IMR-90 (cell line): Measurements from ENCODE around the gene RPS6KA2.

ENCODE experiments used
- BHLHE40 ChIP-seq: fragments of 150-350 bp; IDR thresholded peaks from 2 replicates; pipeline ENCODE4 v1.6.1; 2016; ENCODE audit warnings: mild to moderate bottlenecking, low read depth, low read length
- FOS ChIP-seq: fragments of 150-350 bp; IDR thresholded peaks from 2 replicates; pipeline ENCODE4 v1.6.1; 2016; ENCODE audit warnings: low read depth, low read length
- MAZ ChIP-seq: IDR thresholded peaks from 2 replicates; pipeline ENCODE4 v1.6.1; 2012; ENCODE audit warnings: low read depth, mild to moderate bottlenecking, low read length, improper control_type of control experiment, moderate library complexity, borderline replicate concordance
- MXI1 ChIP-seq: IDR thresholded peaks from 2 replicates; pipeline ENCODE4 v1.6.1; 2012; ENCODE audit warnings: low read depth, mild to moderate bottlenecking, low read length, moderate library complexity, borderline replicate concordance
- POLR2A ChIP-seq: IDR thresholded peaks from 2 replicates; pipeline ENCODE4 v1.6.1; 2012; ENCODE audit warnings: mild to moderate bottlenecking, low read depth, low read length
- RAD21 ChIP-seq: IDR thresholded peaks from 2 replicates; pipeline ENCODE4 v1.6.1; 2012; ENCODE audit warnings: low read length, improper control_type of control experiment
- RCOR1 ChIP-seq: IDR thresholded peaks from 2 replicates; pipeline ENCODE4 v1.6.1; 2012; ENCODE audit warnings: mild to moderate bottlenecking, low read length, improper control_type of control experiment; ENCODE audit not compliant: insufficient replicate concordance
- RFX5 ChIP-seq: IDR thresholded peaks from 2 replicates; pipeline ENCODE4 v1.8.0; 2012; ENCODE audit warnings: low read depth, mild to moderate bottlenecking, low read length, moderate library complexity
- SMC3 ChIP-seq: fragments of 150-350 bp; IDR thresholded peaks from 2 replicates; pipeline ENCODE4 v1.6.1; 2016; ENCODE audit warnings: low read depth, mild to moderate bottlenecking, antibody characterized with exemption, low read length, moderate library complexity
- TF ChIP-seq, protein P1 (sequence below): conservative IDR thresholded peaks from 2 replicates; pipeline ENCODE4 v1.5.1; 2012; ENCODE audit warnings: mild to moderate bottlenecking, low read depth, low read length, improper control_type of control experiment
- TF ChIP-seq, protein P2 (sequence below): fragments of 150-350 bp; IDR thresholded peaks from 2 replicates; pipeline ENCODE4 v1.6.1; 2017; ENCODE audit warnings: mild to moderate bottlenecking, antibody characterized with exemption, low read length, low read depth
- TF ChIP-seq, protein P3 (sequence below): fragments of 150-350 bp; IDR thresholded peaks from 2 replicates; pipeline ENCODE4 v1.6.1; 2016; ENCODE audit warnings: low read depth, mild to moderate bottlenecking, low read length, moderate library complexity, borderline replicate concordance

DNA sequence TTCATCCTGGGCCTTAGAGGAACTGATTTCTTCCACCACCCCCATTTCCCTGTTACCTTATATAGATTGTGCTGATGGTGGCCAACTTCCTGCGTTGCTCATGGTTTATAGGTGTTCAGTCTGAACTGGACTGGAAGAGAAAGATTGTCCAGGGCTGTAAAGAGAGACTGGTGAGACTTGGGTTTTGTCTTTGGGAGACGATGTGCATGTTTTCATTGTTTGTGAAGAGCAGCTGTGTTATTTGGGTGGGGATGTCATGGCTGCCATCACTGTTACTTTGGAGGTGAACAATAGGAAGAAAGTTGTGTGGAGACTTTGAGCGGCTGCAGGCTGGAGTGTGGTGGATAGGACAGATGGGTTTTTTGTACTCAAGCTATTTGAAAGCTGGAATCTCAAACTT lies 228.7 kb downstream of the RPS6KA2 start:
- no peak for TF ChIP-seq RFX5
- TF ChIP-seq POLR2A: no peak
- TF ChIP-seq, protein P1, sequence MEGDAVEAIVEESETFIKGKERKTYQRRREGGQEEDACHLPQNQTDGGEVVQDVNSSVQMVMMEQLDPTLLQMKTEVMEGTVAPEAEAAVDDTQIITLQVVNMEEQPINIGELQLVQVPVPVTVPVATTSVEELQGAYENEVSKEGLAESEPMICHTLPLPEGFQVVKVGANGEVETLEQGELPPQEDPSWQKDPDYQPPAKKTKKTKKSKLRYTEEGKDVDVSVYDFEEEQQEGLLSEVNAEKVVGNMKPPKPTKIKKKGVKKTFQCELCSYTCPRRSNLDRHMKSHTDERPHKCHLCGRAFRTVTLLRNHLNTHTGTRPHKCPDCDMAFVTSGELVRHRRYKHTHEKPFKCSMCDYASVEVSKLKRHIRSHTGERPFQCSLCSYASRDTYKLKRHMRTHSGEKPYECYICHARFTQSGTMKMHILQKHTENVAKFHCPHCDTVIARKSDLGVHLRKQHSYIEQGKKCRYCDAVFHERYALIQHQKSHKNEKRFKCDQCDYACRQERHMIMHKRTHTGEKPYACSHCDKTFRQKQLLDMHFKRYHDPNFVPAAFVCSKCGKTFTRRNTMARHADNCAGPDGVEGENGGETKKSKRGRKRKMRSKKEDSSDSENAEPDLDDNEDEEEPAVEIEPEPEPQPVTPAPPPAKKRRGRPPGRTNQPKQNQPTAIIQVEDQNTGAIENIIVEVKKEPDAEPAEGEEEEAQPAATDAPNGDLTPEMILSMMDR: no peak
- TF ChIP-seq BHLHE40: no peak
- no peak for TF ChIP-seq RAD21
- TF ChIP-seq FOS: no peak
- no peak for TF ChIP-seq MAZ
- TF ChIP-seq, protein P2, sequence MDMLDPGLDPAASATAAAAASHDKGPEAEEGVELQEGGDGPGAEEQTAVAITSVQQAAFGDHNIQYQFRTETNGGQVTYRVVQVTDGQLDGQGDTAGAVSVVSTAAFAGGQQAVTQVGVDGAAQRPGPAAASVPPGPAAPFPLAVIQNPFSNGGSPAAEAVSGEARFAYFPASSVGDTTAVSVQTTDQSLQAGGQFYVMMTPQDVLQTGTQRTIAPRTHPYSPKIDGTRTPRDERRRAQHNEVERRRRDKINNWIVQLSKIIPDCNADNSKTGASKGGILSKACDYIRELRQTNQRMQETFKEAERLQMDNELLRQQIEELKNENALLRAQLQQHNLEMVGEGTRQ: no peak
- no peak for TF ChIP-seq SMC3
- TF ChIP-seq, protein P3, sequence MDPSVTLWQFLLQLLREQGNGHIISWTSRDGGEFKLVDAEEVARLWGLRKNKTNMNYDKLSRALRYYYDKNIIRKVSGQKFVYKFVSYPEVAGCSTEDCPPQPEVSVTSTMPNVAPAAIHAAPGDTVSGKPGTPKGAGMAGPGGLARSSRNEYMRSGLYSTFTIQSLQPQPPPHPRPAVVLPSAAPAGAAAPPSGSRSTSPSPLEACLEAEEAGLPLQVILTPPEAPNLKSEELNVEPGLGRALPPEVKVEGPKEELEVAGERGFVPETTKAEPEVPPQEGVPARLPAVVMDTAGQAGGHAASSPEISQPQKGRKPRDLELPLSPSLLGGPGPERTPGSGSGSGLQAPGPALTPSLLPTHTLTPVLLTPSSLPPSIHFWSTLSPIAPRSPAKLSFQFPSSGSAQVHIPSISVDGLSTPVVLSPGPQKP: no peak
- no peak for TF ChIP-seq RCOR1
- TF ChIP-seq MXI1: no peak
